ENCODE data around the gene APEX1.
"Not testable (repeated sequence)": the region's sequence is repeated elsewhere in the genome, so short reads cannot be mapped to it uniquely, and the experiment has no call there.

DNA sequence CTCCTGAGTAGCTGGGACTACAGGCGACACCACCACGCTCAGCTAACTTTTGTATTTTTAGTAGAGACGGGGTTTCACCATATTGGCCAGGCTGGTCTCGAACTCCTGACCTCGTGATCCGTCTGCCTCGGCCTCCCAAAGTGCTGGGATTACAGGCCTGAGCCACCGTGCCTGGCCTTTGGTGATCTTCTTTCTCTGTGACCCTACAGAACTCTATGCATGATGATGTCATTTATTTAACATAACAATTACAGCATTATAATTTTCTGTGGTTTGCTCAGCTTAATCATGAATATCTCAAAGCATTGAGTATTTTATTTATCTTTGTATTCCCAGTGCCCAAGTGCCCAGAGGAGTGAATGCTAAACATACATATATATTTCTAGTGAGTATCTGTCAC lies 2.2 kb upstream of the APEX1 start:
- not testable (repeated sequence) for TF ChIP-seq POLR2A (IDR thresholded peaks at IDR 0.05)
- TF ChIP-seq, protein P1, sequence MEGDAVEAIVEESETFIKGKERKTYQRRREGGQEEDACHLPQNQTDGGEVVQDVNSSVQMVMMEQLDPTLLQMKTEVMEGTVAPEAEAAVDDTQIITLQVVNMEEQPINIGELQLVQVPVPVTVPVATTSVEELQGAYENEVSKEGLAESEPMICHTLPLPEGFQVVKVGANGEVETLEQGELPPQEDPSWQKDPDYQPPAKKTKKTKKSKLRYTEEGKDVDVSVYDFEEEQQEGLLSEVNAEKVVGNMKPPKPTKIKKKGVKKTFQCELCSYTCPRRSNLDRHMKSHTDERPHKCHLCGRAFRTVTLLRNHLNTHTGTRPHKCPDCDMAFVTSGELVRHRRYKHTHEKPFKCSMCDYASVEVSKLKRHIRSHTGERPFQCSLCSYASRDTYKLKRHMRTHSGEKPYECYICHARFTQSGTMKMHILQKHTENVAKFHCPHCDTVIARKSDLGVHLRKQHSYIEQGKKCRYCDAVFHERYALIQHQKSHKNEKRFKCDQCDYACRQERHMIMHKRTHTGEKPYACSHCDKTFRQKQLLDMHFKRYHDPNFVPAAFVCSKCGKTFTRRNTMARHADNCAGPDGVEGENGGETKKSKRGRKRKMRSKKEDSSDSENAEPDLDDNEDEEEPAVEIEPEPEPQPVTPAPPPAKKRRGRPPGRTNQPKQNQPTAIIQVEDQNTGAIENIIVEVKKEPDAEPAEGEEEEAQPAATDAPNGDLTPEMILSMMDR (IDR thresholded peaks at IDR 0.05), result not testable (repeated sequence)
